H1 (cell line): ENCODE results near the gene NLRC5. TPM values are rescaled to one million over a fixed set of nuclear protein-coding genes. Genes with fewer than 3 reads are reported as not detected.

Source experiments
- CTCF ChIA-PET: fragments of 300-600 bp; sonication (Branson Sonifier 250); formaldehyde crosslinking; loops from one replicate; lab custom pipeline; 2021; ENCODE audit not compliant: partially characterized antibody; lab: Charles Lee
- POLR2A ChIA-PET: fragments of 300-600 bp; sonication (Branson Sonifier 250); formaldehyde crosslinking; loops from one replicate; lab custom pipeline; 2021; ENCODE audit warnings: inconsistent platforms; ENCODE audit not compliant: partially characterized antibody; lab: Charles Lee
- DNase-seq, 2 experiments: peaks; one replicate each; pipeline versions ENCODE4 v3.0.0 to v3.0.0-alpha.2; 2010 to 2022; ENCODE audit warnings: low spot score in 2 of 2, low read depth in 1 of 2, mixed read lengths in 1 of 2
- FAIRE-seq: peaks from 2 replicates; lab custom pipeline; 2011; peaks lifted over from hg19 to GRCh38; lab: Jason Lieb, UNC
- H2AFZ ChIP-seq: 2 replicates; pipeline ENCODE4 v1.8.1; 2012; ENCODE audit warnings: low read length, inconsistent platforms
- H2AK5ac ChIP-seq: 2 replicates; pipeline ENCODE4 v1.6.1; 2013; ENCODE audit warnings: low read depth, low read length
- H2BK120ac ChIP-seq: replicated peaks from 2 replicates; pipeline ENCODE3; 2013; ENCODE audit warnings: low read depth, low read length, inconsistent platforms
- H2BK12ac ChIP-seq: 2 replicates; pipeline ENCODE4 v1.6.1; 2013; ENCODE audit warnings: low read depth, low read length
- H2BK15ac ChIP-seq: 2 replicates; pipeline ENCODE4 v1.6.1; 2013; ENCODE audit warnings: low read length
- H2BK20ac ChIP-seq: 2 replicates; pipeline ENCODE4 v1.6.1; 2013; ENCODE audit warnings: low read length
- H2BK5ac ChIP-seq: 2 replicates; pipeline ENCODE4 v1.6.1; 2013; ENCODE audit warnings: low read depth, low read length
- H3K14ac ChIP-seq: 2 replicates; pipeline ENCODE4 v1.6.1; 2013; ENCODE audit warnings: inconsistent platforms; ENCODE audit not compliant: insufficient read length
- H3K18ac ChIP-seq: 2 replicates; pipeline ENCODE4 v1.6.1; 2013; ENCODE audit warnings: low read length; ENCODE audit errors: extremely low read depth
- H3K23ac ChIP-seq: 2 replicates; pipeline ENCODE4 v1.6.1; 2013; ENCODE audit warnings: inconsistent platforms; ENCODE audit not compliant: insufficient read length
- H3K23me2 ChIP-seq: 2 replicates; pipeline ENCODE4 v1.6.1; 2013; ENCODE audit warnings: low read depth, low read length
- H3K27ac ChIP-seq: 2 replicates; pipeline ENCODE4 v1.6.1; 2011; ENCODE audit warnings: low read depth, low read length, inconsistent platforms
- H3K27me3 ChIP-seq, 4 experiments: replicated peaks in 1 of 4; 1 replicate in 1 of 4; 2 replicates in 3 of 4; pipeline versions ENCODE4 v1.6.1 to v1.8.1; 2011 to 2013; ENCODE audit warnings: low read length in 3 of 4, mild to moderate bottlenecking in 3 of 4, inconsistent platforms in 2 of 4, mixed read lengths in 2 of 4, moderate library complexity in 1 of 4; ENCODE audit not compliant: control insufficient read depth in 3 of 4, insufficient read depth in 3 of 4; ENCODE audit errors: extremely low read depth in 1 of 4
- H3K36me3 ChIP-seq, 4 experiments: 2 replicates each; pipeline versions ENCODE4 v1.6.1 to v1.8.1; 2011 to 2013; ENCODE audit warnings: mild to moderate bottlenecking in 4 of 4, low read length in 3 of 4, moderate library complexity in 2 of 4, control low read depth in 1 of 4, inconsistent platforms in 1 of 4; ENCODE audit not compliant: insufficient read depth in 4 of 4, control insufficient read depth in 2 of 4
- H3K4ac ChIP-seq: replicated peaks from 2 replicates; pipeline ENCODE3; 2013; ENCODE audit warnings: low read length, low read depth, mixed read lengths, inconsistent platforms; ENCODE audit not compliant: insufficient read length
- H3K4me1 ChIP-seq, 4 experiments: replicated peaks in 1 of 4; 1 replicate in 1 of 4; 2 replicates in 3 of 4; pipeline versions ENCODE4 v1.6.1 to v1.8.1; 2011 to 2013; ENCODE audit warnings: low read length in 3 of 4, inconsistent platforms in 2 of 4, mixed read lengths in 1 of 4; ENCODE audit not compliant: insufficient read depth in 4 of 4, control insufficient read depth in 3 of 4
- H3K4me2 ChIP-seq, 2 experiments: 2 replicates each; pipeline versions ENCODE4 v1.6.1 to v1.8.1; 2011 to 2013; ENCODE audit warnings: low read depth in 2 of 2, low read length in 2 of 2, control low read depth in 1 of 2, inconsistent platforms in 1 of 2, mild to moderate bottlenecking in 1 of 2; ENCODE audit not compliant: insufficient read depth in 1 of 2
- H3K4me3 ChIP-seq, 4 experiments: fragments of 200-600, 300-600 bp in 1 of 4; sonication (generic), shearing (Covaris generic), sonication (Bioruptor Twin) in 1 of 4; 2 replicates each; pipeline versions ENCODE4 v1.5.1 to v1.8.1; 2011 to 2016; ENCODE audit warnings: low read length in 4 of 4, low read depth in 3 of 4, control low read depth in 2 of 4, inconsistent platforms in 2 of 4, mild to moderate bottlenecking in 2 of 4, mixed read lengths in 1 of 4, moderate library complexity in 1 of 4; ENCODE audit not compliant: insufficient read depth in 2 of 4; ENCODE audit errors: extremely low read depth in 1 of 4
- H3K56ac ChIP-seq: replicated peaks from 2 replicates; pipeline ENCODE3; 2013; ENCODE audit warnings: low read depth, mild to moderate bottlenecking, mixed read lengths, low read length, inconsistent platforms; ENCODE audit not compliant: insufficient read length
- H3K79me1 ChIP-seq: 2 replicates; pipeline ENCODE4 v1.6.1; 2013; ENCODE audit warnings: low read depth, low read length, control low read depth
- H3K79me2 ChIP-seq, 2 experiments: 2 replicates each; pipeline versions ENCODE4 v1.6.1 to v1.8.1; 2012 to 2013; ENCODE audit warnings: low read length in 2 of 2, mild to moderate bottlenecking in 2 of 2, inconsistent platforms in 1 of 2; ENCODE audit not compliant: insufficient read depth in 2 of 2, control insufficient read depth in 1 of 2
- H3K9ac ChIP-seq, 4 experiments: replicated peaks in 1 of 4; 1 replicate in 1 of 4; 2 replicates in 3 of 4; pipeline versions ENCODE4 v1.6.1 to v1.8.1; 2011 to 2013; ENCODE audit warnings: low read depth in 3 of 4, low read length in 3 of 4, control low read depth in 2 of 4, mild to moderate bottlenecking in 2 of 4, moderate library complexity in 2 of 4, inconsistent platforms in 1 of 4; ENCODE audit errors: extremely low read depth in 1 of 4
- H3K9me3 ChIP-seq, 2 experiments: 2 replicates each; pipeline versions ENCODE4 v1.6.1 to v1.8.1; 2012 to 2013; ENCODE audit warnings: mild to moderate bottlenecking in 2 of 2, moderate library complexity in 2 of 2, control low read depth in 1 of 2, inconsistent platforms in 1 of 2, low read depth in 1 of 2, low read length in 1 of 2, mixed read lengths in 1 of 2; ENCODE audit not compliant: insufficient read depth in 2 of 2
- H4K20me1 ChIP-seq, 2 experiments: replicated peaks in 1 of 2; 2 replicates each; pipeline versions ENCODE3 to v1.8.1; 2011 to 2013; ENCODE audit warnings: inconsistent platforms in 2 of 2, low read length in 2 of 2, mild to moderate bottlenecking in 1 of 2; ENCODE audit not compliant: insufficient read depth in 2 of 2, control insufficient read depth in 1 of 2
- H4K5ac ChIP-seq: 2 replicates; pipeline ENCODE4 v1.6.1; 2013; ENCODE audit warnings: low read length, low read depth, mixed read lengths, inconsistent platforms; ENCODE audit not compliant: insufficient read length
- H4K8ac ChIP-seq: 2 replicates; pipeline ENCODE4 v1.8.0; 2013; ENCODE audit warnings: mild to moderate bottlenecking, moderate library complexity, low read length, inconsistent platforms; ENCODE audit not compliant: insufficient read depth; ENCODE audit errors: extremely low read depth
- H4K91ac ChIP-seq: replicated peaks from 2 replicates; pipeline ENCODE3; 2013; ENCODE audit warnings: low read length, mixed read lengths, inconsistent platforms; ENCODE audit not compliant: insufficient read length
- BCL11A ChIP-seq, 2 experiments: IDR thresholded peaks; one replicate each; pipeline ENCODE4 v1.6.1; 2011; ENCODE audit warnings: low read depth in 2 of 2, low read length in 2 of 2, mild to moderate bottlenecking in 2 of 2
- BRCA1 ChIP-seq: IDR thresholded peaks from 2 replicates; pipeline ENCODE4 v1.6.1; 2012; ENCODE audit warnings: low read depth, low read length, improper control_type of control experiment
- CBX5 ChIP-seq: fragments of 300-800, 300-1000 bp; sonication (generic); IDR thresholded peaks from 2 replicates; pipeline ENCODE4 v1.7.1; 2016; ENCODE audit warnings: antibody characterized with exemption, low read length, low read depth
- E2F6 ChIP-seq: IDR thresholded peaks from 2 replicates; pipeline ENCODE4 v1.6.1; 2012; ENCODE audit warnings: inconsistent platforms
- EZH2 ChIP-seq: fragments of 200-600 bp; sonication (generic); IDR thresholded peaks from 2 replicates; pipeline ENCODE4 v1.7.1; 2012; ENCODE audit warnings: low read depth, mild to moderate bottlenecking, moderate library complexity, low read length, inconsistent platforms; ENCODE audit not compliant: severe bottlenecking
- KDM1A ChIP-seq: fragments of 200-600, 300-600 bp; sonication (generic); IDR thresholded peaks from 2 replicates; pipeline ENCODE4 v1.7.1; 2016; ENCODE audit warnings: mild to moderate bottlenecking, low read length, borderline replicate concordance
- MAFK ChIP-seq: IDR thresholded peaks from 2 replicates; pipeline ENCODE4 v1.6.1; 2012; ENCODE audit warnings: low read depth, mild to moderate bottlenecking, improper control_type of control experiment, low read length
- RBBP5 ChIP-seq: IDR thresholded peaks from 2 replicates; pipeline ENCODE4 v1.7.1; 2012; ENCODE audit warnings: low read depth, mild to moderate bottlenecking, inconsistent platforms, low read length, moderate library complexity, borderline replicate concordance
- SP1 ChIP-seq: IDR thresholded peaks from 2 replicates; pipeline ENCODE4 v1.6.1; 2011; ENCODE audit warnings: low read depth, low read length
- TAF7 ChIP-seq: optimal IDR thresholded peaks from 2 replicates; pipeline ENCODE3; 2011; ENCODE audit warnings: low read depth, mild to moderate bottlenecking, inconsistent platforms, low read length, moderate library complexity, borderline replicate concordance
- WGBS, 2 experiments: shearing (Covaris generic) in 1 of 2; methylation state at CpG; one replicate each; pipeline versions ENCODE4 v1.1.6 to v1.1.7; 2013 to 2015; ENCODE audit warnings: low lambda C conversion rate in 2 of 2, mixed read lengths in 2 of 2, inconsistent platforms in 1 of 2, low coverage in 1 of 2, missing lambda C conversion rate in 1 of 2; ENCODE audit not compliant: insufficient replicate concordance in 2 of 2, insufficient coverage in 1 of 2, insufficient read length in 1 of 2; ENCODE audit errors: extremely low coverage in 1 of 2, missing lambda C conversion rate in 1 of 2; 5-methylcytosine and 5-hydroxymethylcytosine counted together
- polyA plus RNA-seq, 7 experiments: library from polyadenylated mRNA; depleted of rRNA in 3 of 7; stranded (reverse) in 5 of 7; unstranded in 2 of 7; fragments of >200 nt in 5 of 7; fragments of 200-250 nt in 2 of 7; gene quantifications; 1 replicate in 5 of 7; 2 replicates in 1 of 7; 4 replicates in 1 of 7; pipeline versions ENCODE4 v1.2.1 to v1.2.3, GENCODE V29; 2011 to 2013; ENCODE audit warnings: missing spikeins in 2 of 7, mixed read lengths in 2 of 7
- total RNA-seq: library from RNA; stranded (reverse); fragmentation: NEBNext Ultra II Directional; extraction: Animal tissue kit (Norgen Biotek cat#: 25700); gene quantifications from 2 replicates; pipeline ENCODE4 v1.2.1, GENCODE V29; 2021

The NLRC5 gene
- total and polyA plus RNA-seq, 2 of the 8 experiments (the other 6 are each of a cell fraction or from before 2014, with no cell fraction given): 2.2 to 3.2 TPM

- H4K5ac ChIP-seq: no peak overlapping the region
- H3K36me3 ChIP-seq: no peaks in the 10 kb centered on the region
- H3K4ac ChIP-seq: no peak overlapping the region
- H3K27me3 ChIP-seq: no peaks in the 10 kb centered on the region
- no peak overlapping the region for H4K91ac ChIP-seq
- CTCF ChIA-PET: interaction anchor here (0.6 to 0.8 kb wide), 2 partner anchors 79 to 97 kb away, joined by 3 to 4 read pairs; no protein-coding TSS in a partner anchor
- H3K9me3 ChIP-seq: 0 out of 4 replicates have a peak, but pooled peaks cover 0 to 5% of the 10 kb centered on the region in 2 experiments
- H3K79me1 ChIP-seq: no peaks in the 10 kb centered on the region
- H3K79me2 ChIP-seq: no peaks in the 10 kb centered on the region
- H3K4me3 ChIP-seq: no peak overlapping the region
- no peak overlapping the region for H3K56ac ChIP-seq
- DNase-seq: no peak
- no peak overlapping the region for H2BK20ac ChIP-seq
- no peak overlapping the region for H2BK5ac ChIP-seq
- FAIRE-seq: no peak
- no peak overlapping the region for H2BK120ac ChIP-seq
- no peaks in the 10 kb centered on the region for H4K20me1 ChIP-seq
- H3K4me2 ChIP-seq: no peak overlapping the region
- POLR2A ChIA-PET: interaction anchor here (1.1 kb wide), 1 partner anchor 110 kb away, joined by 3 read pairs; the partner anchor contains the start of gene HERPUD1
- no peak overlapping the region for H3K14ac ChIP-seq
- no peak overlapping the region for H2BK15ac ChIP-seq
- no peak overlapping the region for H3K23ac ChIP-seq
- WGBS, 2 experiments: 87% methylated on average over 11 of the region's 12 CpGs; no CpG with 5 or more reads in 1 of the 2 experiments
- H2BK12ac ChIP-seq: no peak overlapping the region
- H3K23me2 ChIP-seq: no peaks in the 10 kb centered on the region
- no peak overlapping the region for H2AK5ac ChIP-seq
- H2AFZ ChIP-seq: no peak overlapping the region
- H4K8ac ChIP-seq: no peak overlapping the region; the same call in 1 of the 2 replicates
- no peak overlapping the region for H3K18ac ChIP-seq
- no peak overlapping the region for H3K9ac ChIP-seq
- no peaks in the 10 kb centered on the region for H3K4me1 ChIP-seq
- H3K27ac ChIP-seq: no peak overlapping the region
- TF ChIP-seq MAFK (no peak), BRCA1 (no peak), BCL11A (IDR thresholded peaks at IDR 0.05; ENCODE audit: low read depth in 2 of 2, low read length in 2 of 2) (no peak), CBX5 (no peak), SP1 (no peak), TAF7 (no peak), E2F6 (no peak), RBBP5 (no peak), KDM1A (no peak), EZH2 (no peak)
Observed at GRCh38 chr16:57041182-57042156, 52.1 kb downstream of the NLRC5 start.
